ENCODE data around the gene SCGB3A2.

Gene SCGB3A2

GRCh38 chr5:147902609-147903115 lies 24.2 kb downstream of the SCGB3A2 start:
- Mint-ChIP-seq H3K36me3 (no peaks in the 10 kb centered on the region), H3K27ac (no peak overlapping the region), H3K4me1 (no peaks in the 10 kb centered on the region), H3K27me3 (no peaks in the 10 kb centered on the region), H3K9me3 (peaks cover 1% of the 10 kb centered on the region), H3K4me3 (no peak overlapping the region)
- no peak for DNase-seq (ENCODE audit: low spot score in 2 of 2)
- no peak for ATAC-seq (ENCODE audit: low read depth)

- Mint-ChIP-seq H3K4me3 (no peak overlapping the region), H3K27ac (no peak overlapping the region), H3K4me1 (no peaks in the 10 kb centered on the region), H3K36me3 (no peaks in the 10 kb centered on the region), H3K9me3 (peaks cover 1% of the 10 kb centered on the region), H3K27me3 (no peaks in the 10 kb centered on the region)
- ATAC-seq (ENCODE audit: low read depth) (no peak), DNase-seq (ENCODE audit: low spot score in 2 of 2) (no peak)
These were observed 25.6 kb downstream of the SCGB3A2 start for GRCh38 chr5:147904110-147904509.

- no peak for ATAC-seq (ENCODE audit: low read depth)
- DNase-seq (ENCODE audit: low spot score in 2 of 2) = no peak
These were observed 28.0 kb downstream of the SCGB3A2 start, which contains the start of gene C5orf46 for GRCh38 chr5:147906326-147907095. C5orf46 (minus strand) TSS chr5:147906538; CDS start chr5:147906501, 37 bp downstream.

GRCh38 chr5:147911427-147911826 lies 32.9 kb downstream of the SCGB3A2 start:
- no peak for ATAC-seq (ENCODE audit: low read depth)
- Mint-ChIP-seq H3K4me1 (no peaks in the 10 kb centered on the region), H3K27me3 (peaks cover 2% of the 10 kb centered on the region), H3K4me3 (no peak overlapping the region), H3K36me3 (no peaks in the 10 kb centered on the region), H3K27ac (no peak overlapping the region), H3K9me3 (no peaks in the 10 kb centered on the region)
- no peak for DNase-seq (ENCODE audit: low spot score in 2 of 2)

More at GRCh38 chr5:147906326-147907095, 28.0 kb downstream of the SCGB3A2 start, which contains the start of gene C5orf46:
- Mint-ChIP-seq H3K27ac (no peak within 1 kb of the TSS), H3K4me3 (no peak within 1 kb of the TSS), H3K36me3 (no peaks in the 10 kb centered on the region), H3K27me3 (no peaks in the 10 kb centered on the region), H3K9me3 (no peaks in the 10 kb centered on the region), H3K4me1 (no peaks in the 10 kb centered on the region)

- no peaks in the 10 kb centered on the region for H3K9me3 Mint-ChIP-seq
- H3K4me3 Mint-ChIP-seq = no peak overlapping the region
- no peak for ATAC-seq (ENCODE audit: low read depth)
- H3K36me3 Mint-ChIP-seq = no peaks in the 10 kb centered on the region
- H3K27ac Mint-ChIP-seq = no peak overlapping the region
- no peak for DNase-seq (ENCODE audit: low spot score in 2 of 2)
- peaks cover 2% of the 10 kb centered on the region for H3K27me3 Mint-ChIP-seq
- no peaks in the 10 kb centered on the region for H3K4me1 Mint-ChIP-seq
These were observed 33.5 kb downstream of the SCGB3A2 start for GRCh38 chr5:147912011-147912410.

GRCh38 chr5:147913786-147914185 lies 35.3 kb downstream of the SCGB3A2 start:
- H3K4me1 Mint-ChIP-seq = no peaks in the 10 kb centered on the region
- no peak overlapping the region for H3K27ac Mint-ChIP-seq
- DNase-seq (ENCODE audit: low spot score in 2 of 2) (no peak), ATAC-seq (ENCODE audit: low read depth) (no peak)
- no peak overlapping the region for H3K4me3 Mint-ChIP-seq
- no peaks in the 10 kb centered on the region for H3K9me3 Mint-ChIP-seq
- H3K36me3 Mint-ChIP-seq = no peaks in the 10 kb centered on the region
- peaks cover 2% of the 10 kb centered on the region for H3K27me3 Mint-ChIP-seq

GRCh38 chr5:147918101-147918685 lies 39.7 kb downstream of the SCGB3A2 start:
- DNase-seq (ENCODE audit: low spot score in 2 of 2) (no peak), ATAC-seq (ENCODE audit: low read depth) (no peak)
- Mint-ChIP-seq H3K9me3 (peaks cover 2% of the 10 kb centered on the region), H3K27ac (no peak overlapping the region), H3K4me3 (no peak overlapping the region), H3K27me3 (peaks cover 4% of the 10 kb centered on the region), H3K36me3 (no peaks in the 10 kb centered on the region), H3K4me1 (no peaks in the 10 kb centered on the region)

GRCh38 chr5:147918899-147919298 lies 40.4 kb downstream of the SCGB3A2 start:
- peaks cover 2% of the 10 kb centered on the region for H3K9me3 Mint-ChIP-seq

GRCh38 chr5:147920420-147921030 lies 42.0 kb downstream of the SCGB3A2 start:
- no peaks in the 10 kb centered on the region for H3K36me3 Mint-ChIP-seq
- no peak overlapping the region for H3K4me3 Mint-ChIP-seq
- DNase-seq (ENCODE audit: low spot score in 2 of 2) (no peak), ATAC-seq (ENCODE audit: low read depth) (no peak)
- peaks cover 2% of the 10 kb centered on the region for H3K27me3 Mint-ChIP-seq
- no peak overlapping the region for H3K27ac Mint-ChIP-seq
- peaks cover 2% of the 10 kb centered on the region for H3K9me3 Mint-ChIP-seq
- H3K4me1 Mint-ChIP-seq = no peaks in the 10 kb centered on the region

More at GRCh38 chr5:147918899-147919298, 40.4 kb downstream of the SCGB3A2 start:
- no peak overlapping the region for H3K27ac Mint-ChIP-seq
- H3K27me3 Mint-ChIP-seq = peaks cover 2% of the 10 kb centered on the region
- no peaks in the 10 kb centered on the region for H3K4me1 Mint-ChIP-seq
- DNase-seq (ENCODE audit: low spot score in 2 of 2) = no peak
- ATAC-seq (ENCODE audit: low read depth) = no peak
- no peaks in the 10 kb centered on the region for H3K36me3 Mint-ChIP-seq
- no peak overlapping the region for H3K4me3 Mint-ChIP-seq

- H3K4me3 Mint-ChIP-seq = no peak overlapping the region
- H3K27me3 Mint-ChIP-seq = peaks cover 2% of the 10 kb centered on the region
- peaks cover 4% of the 10 kb centered on the region for H3K9me3 Mint-ChIP-seq
- H3K27ac Mint-ChIP-seq = no peak overlapping the region
- no peaks in the 10 kb centered on the region for H3K36me3 Mint-ChIP-seq
- DNase-seq (ENCODE audit: low spot score in 2 of 2) (no peak), ATAC-seq (ENCODE audit: low read depth) (no peak)
- no peaks in the 10 kb centered on the region for H3K4me1 Mint-ChIP-seq
These were observed 42.6 kb downstream of the SCGB3A2 start for GRCh38 chr5:147921136-147921535.

- Mint-ChIP-seq H3K9me3 (peaks cover 5% of the 10 kb centered on the region), H3K27me3 (peaks cover 2% of the 10 kb centered on the region), H3K27ac (no peak overlapping the region), H3K36me3 (no peaks in the 10 kb centered on the region), H3K4me3 (no peak overlapping the region), H3K4me1 (no peaks in the 10 kb centered on the region)
- DNase-seq (ENCODE audit: low spot score in 2 of 2) (no peak), ATAC-seq (ENCODE audit: low read depth) (no peak)
These were observed 46.5 kb downstream of the SCGB3A2 start for GRCh38 chr5:147925020-147925419.

GRCh38 chr5:147927901-147928300 lies 49.4 kb downstream of the SCGB3A2 start:
- no peak overlapping the region for H3K4me3 Mint-ChIP-seq
- H3K27me3 Mint-ChIP-seq = no peaks in the 10 kb centered on the region
- ATAC-seq (ENCODE audit: low read depth) (no peak), DNase-seq (ENCODE audit: low spot score in 2 of 2) (no peak)
- no peaks in the 10 kb centered on the region for H3K36me3 Mint-ChIP-seq
- H3K27ac Mint-ChIP-seq = no peak overlapping the region
- H3K9me3 Mint-ChIP-seq = peaks cover 3% of the 10 kb centered on the region
- no peaks in the 10 kb centered on the region for H3K4me1 Mint-ChIP-seq

GRCh38 chr5:147930769-147931168 lies 52.3 kb downstream of the SCGB3A2 start:
- no peak for DNase-seq (ENCODE audit: low spot score in 2 of 2)
- peaks cover 3% of the 10 kb centered on the region for H3K9me3 Mint-ChIP-seq
- ATAC-seq (ENCODE audit: low read depth) = no peak
- no peaks in the 10 kb centered on the region for H3K36me3 Mint-ChIP-seq
- no peak overlapping the region for H3K27ac Mint-ChIP-seq
- no peaks in the 10 kb centered on the region for H3K4me1 Mint-ChIP-seq
- no peaks in the 10 kb centered on the region for H3K27me3 Mint-ChIP-seq
- no peak overlapping the region for H3K4me3 Mint-ChIP-seq

Data from memory B cell (primary cell).